Liver (tissue), 3 donors: ENCODE results near the gene UQCC3.

Experiments
- ATF3 ChIP-seq: IDR thresholded peaks from 2 replicates; pipeline ENCODE4 v1.6.1; 2016; ENCODE audit warnings: antibody characterized with exemption
- CTCF ChIP-seq: fragments of 150-350 bp; IDR thresholded peaks from 2 replicates; pipeline ENCODE4 v1.5.1; 2017; ENCODE audit warnings: improper control_type of control experiment, low read depth, low read length; ENCODE audit not compliant: missing input control
- EGR1 ChIP-seq, 2 donors: IDR thresholded peaks; 2 replicates each; pipeline ENCODE4 v1.6.1; 2016 to 2018; ENCODE audit warnings: antibody characterized with exemption in 2 of 2, low read depth in 2 of 2
- GABPA ChIP-seq, 2 donors: IDR thresholded peaks in 1 of 2; conservative IDR thresholded peaks in 1 of 2; 2 replicates each; pipeline ENCODE4 v1.6.1; 2016; ENCODE audit warnings: antibody characterized with exemption in 2 of 2, mild to moderate bottlenecking in 1 of 2, moderate library complexity in 1 of 2
- JUND ChIP-seq, 2 donors: IDR thresholded peaks; 2 replicates each; pipeline ENCODE4 v1.6.1; 2016; ENCODE audit warnings: antibody characterized with exemption in 2 of 2
- MAX ChIP-seq: IDR thresholded peaks from 2 replicates; pipeline ENCODE4 v1.6.1; 2016; ENCODE audit warnings: antibody characterized with exemption
- NR2F2 ChIP-seq: IDR thresholded peaks from 2 replicates; pipeline ENCODE4 v1.6.1; 2016; ENCODE audit warnings: antibody characterized with exemption
- RAD21 ChIP-seq, 2 donors: IDR thresholded peaks; 2 replicates each; pipeline ENCODE4 v1.6.1; 2016; ENCODE audit warnings: antibody characterized with exemption in 2 of 2, mild to moderate bottlenecking in 2 of 2
- REST ChIP-seq: IDR thresholded peaks from 2 replicates; pipeline ENCODE4 v1.6.1; 2016; ENCODE audit warnings: antibody characterized with exemption, mild to moderate bottlenecking
- RXRA ChIP-seq, 2 donors: IDR thresholded peaks; 2 replicates each; pipeline ENCODE4 v1.6.1; 2017 to 2018; ENCODE audit warnings: antibody characterized with exemption in 2 of 2, mild to moderate bottlenecking in 1 of 2
- SP1 ChIP-seq: IDR thresholded peaks from 2 replicates; pipeline ENCODE4 v1.6.1; 2018; ENCODE audit warnings: antibody characterized with exemption, mild to moderate bottlenecking
- TAF1 ChIP-seq: conservative IDR thresholded peaks from 2 replicates; pipeline ENCODE4 v1.6.1; 2016; ENCODE audit warnings: antibody characterized with exemption, mild to moderate bottlenecking
- YY1 ChIP-seq: IDR thresholded peaks from 2 replicates; pipeline ENCODE4 v1.6.1; 2016; ENCODE audit warnings: antibody characterized with exemption, mild to moderate bottlenecking
- donor health status: healthy.
- donor health status: healthy.

- no peak for TF ChIP-seq RAD21 (IDR thresholded peaks at IDR 0.05)
- no peak for TF ChIP-seq CTCF
- TF ChIP-seq GABPA (IDR thresholded peaks at IDR 0.05 in 1 of 2, conservative IDR thresholded peaks at IDR 0.05 in 1 of 2) = no peak
- TF ChIP-seq REST = no peak
- TF ChIP-seq YY1 = no peak
- no peak for TF ChIP-seq NR2F2
- TF ChIP-seq ATF3 = no peak
- no peak for TF ChIP-seq EGR1 (IDR thresholded peaks at IDR 0.05; ENCODE audit: low read depth in 2 of 2)
- no peak for TF ChIP-seq TAF1
- no peak for TF ChIP-seq JUND (IDR thresholded peaks at IDR 0.05)
- TF ChIP-seq SP1 = no peak
- TF ChIP-seq RXRA (IDR thresholded peaks at IDR 0.05) = no peak
- TF ChIP-seq MAX = no peak
Observed at GRCh38 chr11:62649486-62649885, 22.0 kb upstream of the UQCC3 start.
